Breast epithelium (tissue), 4 donors: Measurements from ENCODE around the gene EIF5. TPM values are rescaled to one million over a fixed set of nuclear protein-coding genes. Genes with fewer than 3 reads are reported as not detected.

Experiments used
- DNase-seq, 2 donors: peaks; one replicate each; pipeline ENCODE4 v3.0.0-alpha.2; 2019; ENCODE audit warnings: low spot score in 2 of 2
- H3K27ac ChIP-seq, 2 donors: fragments of 200-600 bp; sonication (generic) in 1 of 2; one replicate each; pipeline ENCODE4 v1.5.1; 2016 to 2019; ENCODE audit warnings: mild to moderate bottlenecking in 1 of 2
- H3K27me3 ChIP-seq, 2 donors: fragments of 200-600 bp; sonication (generic) in 1 of 2; one replicate each; pipeline versions ENCODE4 v1.5.1 to v1.6.0; 2017 to 2019; ENCODE audit warnings: control low read depth in 1 of 2, mild to moderate bottlenecking in 1 of 2
- H3K36me3 ChIP-seq: fragments of 200-600 bp; one replicate; pipeline ENCODE4 v1.5.1; 2019
- H3K4me1 ChIP-seq, 2 donors: fragments of 200-600 bp; sonication (generic); one replicate each; pipeline ENCODE4 v1.5.1; 2016 to 2019; ENCODE audit warnings: control low read depth in 1 of 2
- H3K4me3 ChIP-seq, 3 donors: fragments of 200-600 bp; sonication (generic); 1 replicate in 2 of 3; 2 replicates in 1 of 3; pipeline ENCODE4 v1.5.1; 2016 to 2019; ENCODE audit warnings: mild to moderate bottlenecking in 3 of 3, moderate library complexity in 2 of 3
- H3K9me3 ChIP-seq, 2 donors: fragments of 200-600 bp; sonication (generic) in 1 of 2; one replicate each; pipeline ENCODE4 v1.5.1; 2016 to 2019; ENCODE audit warnings: control low read depth in 1 of 2
- CTCF ChIP-seq, 3 donors: fragments of 450-650 bp; IDR thresholded peaks; one replicate each; pipeline ENCODE4 v1.5.1; 2016 to 2017; ENCODE audit warnings: antibody characterized with exemption in 3 of 3, mild to moderate bottlenecking in 3 of 3, moderate library complexity in 3 of 3
- POLR2A ChIP-seq: fragments of 450-650 bp; IDR thresholded peaks from one replicate; pipeline ENCODE4 v1.6.1; 2016; ENCODE audit warnings: antibody characterized with exemption, mild to moderate bottlenecking, moderate library complexity
- POLR2AphosphoS5 ChIP-seq, 3 donors: sonication (generic); formaldehyde crosslinking; IDR thresholded peaks; one replicate each; pipeline ENCODE4 v1.6.1; 2017; ENCODE audit warnings: antibody characterized with exemption in 3 of 3
- intact Hi-C: fragments of 100-400 bp; cut with DNase I; formaldehyde crosslinking; loops from one replicate; pipeline ENCODE4 v1.15.1; 2023; ENCODE audit warnings: low total_unique reads
- total RNA-seq, 3 donors: library from RNA; depleted of rRNA; stranded (reverse); fragments of >200 nt; gene quantifications; one replicate each; pipeline ENCODE4 v1.1.0, GENCODE V29; 2016

EIF5 gene
- total RNA-seq, 3 donors from 2014 or later = 143 to 254 (median 150) TPM

- no peak for DNase-seq
- H3K9me3 ChIP-seq = no peaks in the 10 kb centered on the region
- H3K27me3 ChIP-seq = no peaks in the 10 kb centered on the region
- intact Hi-C loops = no loop called here
- H3K36me3 ChIP-seq = no peaks in the 10 kb centered on the region
- no peak overlapping the region for H3K4me3 ChIP-seq
- TF ChIP-seq POLR2A = no peak
- no peak for TF ChIP-seq POLR2AphosphoS5 (IDR thresholded peaks at IDR 0.05)
- no peak for TF ChIP-seq CTCF (IDR thresholded peaks at IDR 0.05)
- no peak overlapping the region for H3K27ac ChIP-seq
- H3K4me1 ChIP-seq = no peaks in the 10 kb centered on the region
Measured at GRCh38 chr14:103288076-103288766, 45.8 kb upstream of the EIF5 start.

GRCh38 chr14:103290056-103290455 is 44.0 kb upstream of the EIF5 start:
- no peak for DNase-seq
- no peaks in the 10 kb centered on the region for H3K36me3 ChIP-seq
- no peaks in the 10 kb centered on the region for H3K4me1 ChIP-seq
- H3K4me3 ChIP-seq = no peak overlapping the region
- no peaks in the 10 kb centered on the region for H3K9me3 ChIP-seq
- peaks cover 0 to 4% of the 10 kb centered on the region in 2 donors for H3K27me3 ChIP-seq
- intact Hi-C loops = loop anchor here (10.0 kb wide), 1 partner anchor 185 kb away; no protein-coding TSS in a partner anchor
- no peak overlapping the region for H3K27ac ChIP-seq
- no peak for TF ChIP-seq CTCF (IDR thresholded peaks at IDR 0.05)
- TF ChIP-seq POLR2AphosphoS5 (IDR thresholded peaks at IDR 0.05) = no peak
- TF ChIP-seq POLR2A = no peak

- no peaks in the 10 kb centered on the region for H3K36me3 ChIP-seq
Measured at GRCh38 chr14:103290494-103290893, 43.5 kb upstream of the EIF5 start.

GRCh38 chr14:103290961-103291360 is 43.1 kb upstream of the EIF5 start:
- no peaks in the 10 kb centered on the region for H3K36me3 ChIP-seq
- TF ChIP-seq POLR2AphosphoS5 (IDR thresholded peaks at IDR 0.05) = no peak
- TF ChIP-seq CTCF (IDR thresholded peaks at IDR 0.05) = no peak
- no peak for TF ChIP-seq POLR2A
- H3K27ac ChIP-seq = no peak overlapping the region
- H3K27me3 ChIP-seq = peaks cover 0 to 4% of the 10 kb centered on the region in 2 donors
- no peaks in the 10 kb centered on the region for H3K9me3 ChIP-seq
- DNase-seq = no peak
- no peaks in the 10 kb centered on the region for H3K4me1 ChIP-seq
- no peak overlapping the region for H3K4me3 ChIP-seq
- intact Hi-C loops = loop anchor here (10.0 kb wide), 1 partner anchor 186 kb away; no protein-coding TSS in a partner anchor

More at GRCh38 chr14:103290494-103290893, 43.5 kb upstream of the EIF5 start:
- no peak for TF ChIP-seq POLR2A
- no peak for TF ChIP-seq CTCF (IDR thresholded peaks at IDR 0.05)
- TF ChIP-seq POLR2AphosphoS5 (IDR thresholded peaks at IDR 0.05) = no peak
- Histone ChIP-seq H3K4me1 (no peaks in the 10 kb centered on the region), H3K27me3 (peaks cover 0 to 4% of the 10 kb centered on the region in 2 donors), H3K27ac (no peak overlapping the region), H3K4me3 (no peak overlapping the region), H3K9me3 (no peaks in the 10 kb centered on the region)
- no peak for DNase-seq
- intact Hi-C loops = loop anchor here (10.0 kb wide), 1 partner anchor 186 kb away; no protein-coding TSS in a partner anchor
